Mesendoderm (in vitro differentiated cells): ENCODE results near the gene HHIP.

ENCODE experiments used
- DNase-seq: peaks from one replicate; pipeline ENCODE4 v3.0.0; 2013
- H2AK5ac ChIP-seq: 2 replicates; pipeline ENCODE4 v1.6.1; 2013; ENCODE audit warnings: low read length, inconsistent platforms
- H2BK120ac ChIP-seq: 2 replicates; pipeline ENCODE4 v1.6.1; 2013; ENCODE audit warnings: low read depth, mild to moderate bottlenecking, low read length, moderate library complexity, mixed read lengths
- H2BK15ac ChIP-seq: replicated peaks from 2 replicates; pipeline ENCODE4 v1.6.1; 2013; ENCODE audit warnings: low read depth, mild to moderate bottlenecking, moderate library complexity
- H2BK5ac ChIP-seq: 2 replicates; pipeline ENCODE4 v1.6.1; 2013; ENCODE audit warnings: low read length, inconsistent platforms
- H3K18ac ChIP-seq: 2 replicates; pipeline ENCODE4 v1.6.1; 2013; ENCODE audit warnings: mild to moderate bottlenecking, low read length, mixed read lengths
- H3K23ac ChIP-seq: one replicate; pipeline ENCODE4 v1.6.1; 2013; ENCODE audit warnings: low read length
- H3K27ac ChIP-seq: 2 replicates; pipeline ENCODE4 v1.5.1; 2013; ENCODE audit warnings: low read depth, mild to moderate bottlenecking, inconsistent platforms, low read length, moderate library complexity
- H3K27me3 ChIP-seq: 2 replicates; pipeline ENCODE4 v1.6.1; 2013; ENCODE audit warnings: low read length, control low read depth, mild to moderate bottlenecking, inconsistent platforms; ENCODE audit not compliant: insufficient read depth, poor library complexity
- H3K36me3 ChIP-seq: 2 replicates; pipeline ENCODE4 v1.6.1; 2013; ENCODE audit warnings: low read length, inconsistent platforms; ENCODE audit not compliant: control insufficient read depth, insufficient read depth
- H3K4ac ChIP-seq: one replicate; pipeline ENCODE4 v1.6.1; 2013; ENCODE audit warnings: low read depth, mild to moderate bottlenecking, low read length, moderate library complexity
- H3K4me1 ChIP-seq: 2 replicates; pipeline ENCODE4 v1.6.1; 2013; ENCODE audit warnings: low read depth, low read length, inconsistent platforms; ENCODE audit not compliant: control insufficient read depth
- H3K4me2 ChIP-seq: 2 replicates; pipeline ENCODE4 v1.6.1; 2013; ENCODE audit warnings: low read length
- H3K4me3 ChIP-seq: 2 replicates; pipeline ENCODE4 v1.5.1; 2013; ENCODE audit warnings: mild to moderate bottlenecking, low read length
- H3K56ac ChIP-seq: one replicate; pipeline ENCODE4 v1.6.1; 2013; ENCODE audit warnings: low read length
- H3K79me1 ChIP-seq: 2 replicates; pipeline ENCODE4 v1.6.1; 2013; ENCODE audit warnings: low read length, inconsistent platforms
- H3K79me2 ChIP-seq: 2 replicates; pipeline ENCODE4 v1.6.1; 2013; ENCODE audit warnings: mild to moderate bottlenecking, low read length; ENCODE audit not compliant: control insufficient read depth, insufficient read depth
- H3K9ac ChIP-seq: 2 replicates; pipeline ENCODE4 v1.6.1; 2013; ENCODE audit warnings: low read length, inconsistent platforms
- H4K5ac ChIP-seq: one replicate; pipeline ENCODE4 v1.6.1; 2013; ENCODE audit warnings: low read length
- H4K8ac ChIP-seq: one replicate; pipeline ENCODE4 v1.6.1; 2013; ENCODE audit warnings: low read depth, mild to moderate bottlenecking, control low read depth, low read length, moderate library complexity
- WGBS: extraction: QIAGEN DNeasy Blood & Tissue Kit; methylation state at CpG from one replicate; pipeline ENCODE4 v1.1.7; 2013; ENCODE audit warnings: low lambda C conversion rate, missing lambda C conversion rate; ENCODE audit not compliant: insufficient coverage; ENCODE audit errors: extremely low coverage; 5-methylcytosine and 5-hydroxymethylcytosine counted together

Gene HHIP

DNA sequence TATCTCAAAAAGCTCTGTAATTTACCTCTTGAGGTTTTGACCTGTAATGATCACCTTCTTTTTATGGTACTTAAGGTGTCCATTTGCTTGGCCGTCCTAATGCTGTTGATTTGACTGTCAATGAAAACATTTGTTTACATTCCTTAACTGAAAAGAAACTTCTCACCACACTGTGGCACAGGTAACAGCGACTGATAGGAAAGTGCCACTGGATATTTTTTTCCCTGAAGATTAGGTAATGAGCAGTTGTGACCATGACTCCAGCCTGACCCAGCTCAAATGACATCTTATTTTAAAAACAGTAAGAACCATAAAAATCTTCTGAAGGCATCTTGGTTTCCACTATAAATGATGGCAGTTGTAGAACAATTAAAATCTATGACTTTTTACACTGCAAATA is 87.6 kb downstream of the HHIP start:
- H2BK120ac ChIP-seq, result no peak overlapping the region
- H3K4me1 ChIP-seq, result peaks cover 2% of the 10 kb centered on the region
- H3K4me3 ChIP-seq, result no peak overlapping the region
- no peaks in the 10 kb centered on the region for H3K27me3 ChIP-seq
- H2BK5ac ChIP-seq, result no peak overlapping the region
- H4K8ac ChIP-seq, result no peak overlapping the region
- H3K4ac ChIP-seq, result no peak overlapping the region
- no peak overlapping the region for H3K4me2 ChIP-seq
- H2AK5ac ChIP-seq, result no peak overlapping the region
- no peaks in the 10 kb centered on the region for H3K79me2 ChIP-seq
- H3K27ac ChIP-seq, result no peak overlapping the region
- no peak overlapping the region for H3K9ac ChIP-seq
- no peaks in the 10 kb centered on the region for H3K79me1 ChIP-seq
- H3K56ac ChIP-seq, result no peak overlapping the region
- H3K23ac ChIP-seq, result no peak overlapping the region
- DNase-seq, result no peak
- WGBS, result no CpG with 5 or more reads among the region's 2 CpGs
- no peak overlapping the region for H3K18ac ChIP-seq
- no peak overlapping the region for H2BK15ac ChIP-seq
- no peak overlapping the region for H4K5ac ChIP-seq
- no peaks in the 10 kb centered on the region for H3K36me3 ChIP-seq

DNA sequence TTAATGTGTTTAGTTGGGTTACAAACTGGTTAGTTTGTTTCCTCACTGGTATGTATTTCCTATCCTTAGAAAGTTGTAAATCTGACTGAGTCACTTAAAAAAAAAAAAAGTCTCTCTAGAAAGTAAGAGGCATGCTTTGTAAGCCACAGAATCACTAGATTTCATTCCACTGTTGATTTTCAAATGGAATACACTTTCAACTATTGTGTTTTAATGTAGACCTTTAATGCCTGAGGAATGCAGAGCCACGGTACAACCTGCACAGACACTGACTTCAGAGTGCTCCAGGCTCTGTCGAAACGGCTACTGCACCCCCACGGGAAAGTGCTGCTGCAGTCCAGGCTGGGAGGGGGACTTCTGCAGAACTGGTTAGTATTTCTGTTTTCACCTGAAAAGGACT is 88.6 kb downstream of the HHIP start:
- no peak overlapping the region for H4K5ac ChIP-seq
- no peak overlapping the region for H4K8ac ChIP-seq
- DNase-seq, result peak; percentile 57
- H3K27me3 ChIP-seq, result no peaks in the 10 kb centered on the region
- peaks cover 2% of the 10 kb centered on the region for H3K4me1 ChIP-seq
- H3K27ac ChIP-seq, result no peak overlapping the region
- H2AK5ac ChIP-seq, result no peak overlapping the region
- no peak overlapping the region for H2BK5ac ChIP-seq
- no peak overlapping the region for H2BK120ac ChIP-seq
- H3K4ac ChIP-seq, result no peak overlapping the region
- H3K9ac ChIP-seq, result no peak overlapping the region
- H3K79me2 ChIP-seq, result no peaks in the 10 kb centered on the region
- H3K36me3 ChIP-seq, result no peaks in the 10 kb centered on the region
- H3K23ac ChIP-seq, result no peak overlapping the region
- no CpG with 5 or more reads among the region's 4 CpGs for WGBS
- no peak overlapping the region for H3K18ac ChIP-seq
- H3K4me2 ChIP-seq, result no peak overlapping the region
- no peak overlapping the region for H2BK15ac ChIP-seq
- no peaks in the 10 kb centered on the region for H3K79me1 ChIP-seq
- H3K4me3 ChIP-seq, result no peak overlapping the region
- H3K56ac ChIP-seq, result no peak overlapping the region

DNA sequence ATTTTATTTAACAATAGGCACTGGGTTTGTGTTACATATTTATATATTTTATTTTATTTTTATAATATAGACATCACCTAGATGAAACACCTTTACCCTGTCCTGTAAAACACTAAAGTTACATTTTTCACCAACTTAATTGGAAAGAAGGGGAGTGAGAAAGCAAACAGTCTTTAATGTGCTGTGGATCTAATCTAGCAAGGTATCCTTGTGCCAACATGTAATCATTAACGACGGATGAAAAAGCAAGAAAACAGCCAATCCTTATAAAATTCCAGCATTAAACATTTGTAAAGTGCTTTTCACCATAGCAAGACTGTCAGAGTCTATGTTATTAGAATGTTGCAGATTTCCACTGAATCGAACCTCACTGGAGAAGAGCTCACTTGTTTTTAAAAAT is 92.7 kb downstream of the HHIP start:
- H3K79me1 ChIP-seq, result no peaks in the 10 kb centered on the region
- no peak overlapping the region for H3K23ac ChIP-seq
- no peaks in the 10 kb centered on the region for H3K4me1 ChIP-seq
- DNase-seq, result no peak
- no peak overlapping the region for H2BK5ac ChIP-seq
- no peaks in the 10 kb centered on the region for H3K79me2 ChIP-seq
- H3K4me3 ChIP-seq, result no peak overlapping the region
- no peak overlapping the region for H2AK5ac ChIP-seq
- no peak overlapping the region for H2BK15ac ChIP-seq
- no peak overlapping the region for H3K4ac ChIP-seq
- no peak overlapping the region for H3K9ac ChIP-seq
- no peak overlapping the region for H4K5ac ChIP-seq
- no peak overlapping the region for H3K4me2 ChIP-seq
- no peak overlapping the region for H3K18ac ChIP-seq
- no peaks in the 10 kb centered on the region for H3K36me3 ChIP-seq
- no peak overlapping the region for H4K8ac ChIP-seq
- H2BK120ac ChIP-seq, result no peak overlapping the region
- H3K27ac ChIP-seq, result no peak overlapping the region
- H3K56ac ChIP-seq, result no peak overlapping the region
- WGBS, result no CpG with 5 or more reads among the region's 3 CpGs
- no peaks in the 10 kb centered on the region for H3K27me3 ChIP-seq

DNA sequence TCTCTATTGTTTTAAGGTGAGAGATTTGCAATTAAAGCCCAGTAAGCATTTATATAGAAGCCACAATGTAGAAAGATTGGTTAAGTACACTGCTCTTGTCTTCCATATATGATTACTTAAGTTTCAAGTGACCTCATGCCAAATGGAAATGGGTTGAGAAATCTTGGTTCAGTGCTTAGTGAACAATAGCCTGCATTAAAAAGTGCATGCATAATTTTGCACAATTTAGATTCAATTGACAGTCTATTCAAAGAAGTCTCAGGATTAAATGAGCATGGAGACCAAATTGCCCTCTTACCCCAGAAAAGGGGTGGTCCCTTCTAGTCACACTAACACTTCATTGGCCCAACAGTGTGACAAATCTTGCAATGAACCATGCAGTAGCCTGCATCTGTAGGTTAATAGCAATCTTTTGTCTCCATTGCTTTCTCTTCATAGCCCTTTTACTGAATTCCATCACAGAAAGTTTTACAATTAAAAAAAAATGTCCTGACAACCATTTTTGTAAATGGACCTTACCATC is 93.6 kb downstream of the HHIP start:
- Histone ChIP-seq H2BK120ac (no peak overlapping the region), H2BK5ac (no peak overlapping the region), H4K5ac (no peak overlapping the region), H3K56ac (no peak overlapping the region), H3K9ac (no peak overlapping the region), H2BK15ac (no peak overlapping the region), H3K4me1 (no peaks in the 10 kb centered on the region), H4K8ac (no peak overlapping the region), H3K18ac (no peak overlapping the region), H3K79me1 (no peaks in the 10 kb centered on the region), H2AK5ac (no peak overlapping the region), H3K4me2 (no peak overlapping the region), H3K79me2 (no peaks in the 10 kb centered on the region), H3K23ac (no peak overlapping the region), H3K4me3 (no peak overlapping the region), H3K36me3 (no peaks in the 10 kb centered on the region), H3K27ac (no peak overlapping the region), H3K27me3 (no peaks in the 10 kb centered on the region), H3K4ac (no peak overlapping the region)
- DNase-seq, result no peak

DNA sequence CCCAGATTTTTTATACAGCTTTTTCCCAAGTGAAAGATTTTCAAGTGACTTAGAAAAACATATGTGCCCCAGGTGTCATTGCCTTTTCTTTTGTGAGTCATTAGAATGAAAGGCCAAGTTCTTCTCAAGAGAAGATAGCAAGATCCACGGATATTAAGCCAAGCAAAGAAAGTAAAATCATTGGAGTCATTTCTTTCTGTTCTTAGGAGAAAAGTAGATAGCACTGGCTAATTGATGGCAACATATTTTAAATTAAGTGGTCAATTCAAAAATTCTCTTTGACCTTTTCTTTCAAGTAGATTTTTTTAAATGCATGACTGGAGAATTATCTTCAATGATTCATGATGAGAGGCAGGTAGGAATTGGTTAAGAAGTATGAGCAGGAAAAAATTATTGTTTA is 94.4 kb downstream of the HHIP start:
- no peak overlapping the region for H2BK120ac ChIP-seq
- H3K9ac ChIP-seq, result no peak overlapping the region
- no peak overlapping the region for H3K4ac ChIP-seq
- H3K27me3 ChIP-seq, result no peaks in the 10 kb centered on the region
- no peaks in the 10 kb centered on the region for H3K4me1 ChIP-seq
- H3K4me3 ChIP-seq, result no peak overlapping the region
- H3K79me1 ChIP-seq, result no peaks in the 10 kb centered on the region
- DNase-seq, result no peak
- no peak overlapping the region for H3K56ac ChIP-seq
- no peak overlapping the region for H3K18ac ChIP-seq
- H4K5ac ChIP-seq, result no peak overlapping the region
- no CpG with 5 or more reads among the region's 1 CpG for WGBS
- no peak overlapping the region for H2BK15ac ChIP-seq
- H3K23ac ChIP-seq, result no peak overlapping the region
- no peak overlapping the region for H3K4me2 ChIP-seq
- no peaks in the 10 kb centered on the region for H3K36me3 ChIP-seq
- H2AK5ac ChIP-seq, result no peak overlapping the region
- H2BK5ac ChIP-seq, result no peak overlapping the region
- H4K8ac ChIP-seq, result no peak overlapping the region
- H3K79me2 ChIP-seq, result no peaks in the 10 kb centered on the region
- H3K27ac ChIP-seq, result no peak overlapping the region

DNA sequence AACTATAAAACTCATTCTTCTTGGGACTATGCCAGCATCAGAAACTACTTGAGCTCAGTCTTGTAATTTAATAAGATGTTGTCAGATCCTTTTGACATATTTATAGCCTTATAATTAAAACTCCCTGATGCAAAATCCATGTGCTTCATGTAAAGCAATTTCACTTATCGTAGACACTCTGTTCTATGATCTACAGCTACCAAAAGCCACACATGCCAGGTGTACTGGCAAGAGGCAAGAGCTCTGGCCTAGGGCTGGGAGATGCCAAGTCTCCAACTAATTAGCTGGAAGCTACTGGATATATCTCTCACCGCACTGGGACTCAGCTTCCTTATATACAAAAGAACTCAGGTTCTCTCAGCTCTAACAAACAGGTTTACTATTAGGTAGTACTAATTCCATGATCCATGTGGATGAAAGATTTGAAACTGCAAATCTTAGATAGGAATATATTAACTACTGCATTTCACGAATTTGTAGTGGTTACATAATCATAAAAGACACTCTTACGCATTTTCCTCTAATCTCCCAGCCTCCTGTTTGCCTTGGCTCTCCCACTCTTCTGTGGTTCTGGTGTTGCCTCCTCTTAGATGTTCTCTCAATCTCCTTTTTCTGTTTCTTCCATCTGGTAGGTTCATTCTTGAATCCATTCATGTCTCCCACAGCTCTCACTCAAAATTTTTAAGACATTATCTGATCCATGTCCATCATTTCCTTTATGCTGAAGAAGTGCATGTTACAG is 103.0 kb downstream of the HHIP start:
- Histone ChIP-seq H3K23ac (no peak overlapping the region), H3K4ac (no peak overlapping the region), H3K27me3 (no peaks in the 10 kb centered on the region), H4K8ac (no peak overlapping the region), H3K4me2 (no peak overlapping the region), H3K27ac (no peak overlapping the region), H3K79me1 (no peaks in the 10 kb centered on the region), H3K4me1 (no peaks in the 10 kb centered on the region), H3K56ac (no peak overlapping the region), H4K5ac (no peak overlapping the region), H3K18ac (no peak overlapping the region), H3K9ac (no peak overlapping the region), H2BK15ac (no peak overlapping the region), H3K79me2 (no peaks in the 10 kb centered on the region), H2AK5ac (no peak overlapping the region), H3K4me3 (no peak overlapping the region), H2BK5ac (no peak overlapping the region), H3K36me3 (no peaks in the 10 kb centered on the region), H2BK120ac (no peak overlapping the region)
- no CpG with 5 or more reads among the region's 4 CpGs for WGBS
- no peak for DNase-seq
